ENCODE results near the gene WNT3A.

DNA sequence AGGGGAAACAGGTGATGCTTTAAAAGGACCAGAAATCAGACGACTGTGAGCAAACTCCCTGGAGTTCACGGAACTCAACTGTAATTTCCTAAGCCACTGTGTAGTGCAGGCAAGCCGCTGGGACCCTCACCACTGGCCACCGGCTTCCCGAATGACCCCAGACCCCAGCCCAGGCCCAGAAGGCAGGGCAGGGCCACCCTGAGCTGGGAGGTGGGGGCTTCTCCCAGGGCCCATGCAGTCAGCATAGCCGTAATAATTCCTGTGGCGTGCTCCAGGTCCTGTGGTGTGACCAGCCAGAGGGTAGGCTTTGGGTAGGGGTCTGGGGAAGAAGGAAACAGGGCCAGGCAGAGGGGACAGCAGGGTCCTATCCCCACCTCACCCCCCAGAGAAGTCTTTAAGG is 72.2 kb downstream of the WNT3A start:
- TF ChIP-seq, protein P1, sequence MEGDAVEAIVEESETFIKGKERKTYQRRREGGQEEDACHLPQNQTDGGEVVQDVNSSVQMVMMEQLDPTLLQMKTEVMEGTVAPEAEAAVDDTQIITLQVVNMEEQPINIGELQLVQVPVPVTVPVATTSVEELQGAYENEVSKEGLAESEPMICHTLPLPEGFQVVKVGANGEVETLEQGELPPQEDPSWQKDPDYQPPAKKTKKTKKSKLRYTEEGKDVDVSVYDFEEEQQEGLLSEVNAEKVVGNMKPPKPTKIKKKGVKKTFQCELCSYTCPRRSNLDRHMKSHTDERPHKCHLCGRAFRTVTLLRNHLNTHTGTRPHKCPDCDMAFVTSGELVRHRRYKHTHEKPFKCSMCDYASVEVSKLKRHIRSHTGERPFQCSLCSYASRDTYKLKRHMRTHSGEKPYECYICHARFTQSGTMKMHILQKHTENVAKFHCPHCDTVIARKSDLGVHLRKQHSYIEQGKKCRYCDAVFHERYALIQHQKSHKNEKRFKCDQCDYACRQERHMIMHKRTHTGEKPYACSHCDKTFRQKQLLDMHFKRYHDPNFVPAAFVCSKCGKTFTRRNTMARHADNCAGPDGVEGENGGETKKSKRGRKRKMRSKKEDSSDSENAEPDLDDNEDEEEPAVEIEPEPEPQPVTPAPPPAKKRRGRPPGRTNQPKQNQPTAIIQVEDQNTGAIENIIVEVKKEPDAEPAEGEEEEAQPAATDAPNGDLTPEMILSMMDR (IDR thresholded peaks at IDR 0.05): no peak
- TF ChIP-seq POLR2AphosphoS5 (IDR thresholded peaks at IDR 0.05): no peak

Measured in upper lobe of left lung (tissue), 4 donors.